Endothelial cell (in vitro differentiated cells): ENCODE data around the gene GIPC3. TPM values are rescaled to one million over a fixed set of nuclear protein-coding genes. Genes with fewer than 3 reads are reported as not detected.

Experiments
- DNase-seq: peaks from one replicate; pipeline ENCODE4 v3.0.0; 2021; ENCODE audit warnings: low spot score
- H3K27ac Mint-ChIP-seq: one replicate; pipeline ENCODE4 v1.8.0; 2021; ENCODE audit warnings: mixed read lengths, inconsistent platforms; ENCODE audit not compliant: unreplicated experiment
- H3K27me3 Mint-ChIP-seq: one replicate; pipeline ENCODE4 v1.8.0; 2021; ENCODE audit warnings: mild to moderate bottlenecking, moderate library complexity, mixed read lengths, inconsistent platforms; ENCODE audit not compliant: unreplicated experiment
- H3K36me3 Mint-ChIP-seq: one replicate; pipeline ENCODE4 v1.8.0; 2021; ENCODE audit warnings: mild to moderate bottlenecking, low read depth, mixed read lengths, inconsistent platforms; ENCODE audit not compliant: unreplicated experiment
- H3K4me1 Mint-ChIP-seq: one replicate; pipeline ENCODE4 v1.8.0; 2021; ENCODE audit warnings: mild to moderate bottlenecking, mixed read lengths, inconsistent platforms; ENCODE audit not compliant: unreplicated experiment
- H3K4me3 Mint-ChIP-seq: one replicate; pipeline ENCODE4 v1.8.0; 2021; ENCODE audit warnings: mild to moderate bottlenecking, mixed read lengths, inconsistent platforms; ENCODE audit not compliant: unreplicated experiment
- H3K9me3 Mint-ChIP-seq: one replicate; pipeline ENCODE4 v1.8.0; 2021; ENCODE audit warnings: mixed read lengths, inconsistent platforms; ENCODE audit not compliant: unreplicated experiment
- CTCF ChIP-seq: fragments of 200-600 bp; sonication (generic); IDR thresholded peaks from one replicate; pipeline ENCODE4 v1.5.0; 2021; ENCODE audit warnings: antibody characterized with exemption; ENCODE audit not compliant: unreplicated experiment
- long read RNA-seq: library from polyadenylated mRNA; unstranded; transcript quantifications from one replicate; pipeline ENCODE4 v2.0.0, GENCODE V29; 2020; ENCODE audit not compliant: unreplicated experiment
- total RNA-seq: library from RNA; stranded (reverse); fragmentation: NEBNext Ultra II Directional; extraction: Animal tissue kit (Norgen Biotek cat#: 25700); gene quantifications from one replicate; pipeline ENCODE4 v1.2.1, GENCODE V29; 2021; ENCODE audit not compliant: unreplicated experiment

The GIPC3 gene
- 11.0 TPM for total RNA-seq
- long read RNA-seq: 0 reads

GRCh38 chr19:3585301-3586126 lies at the start of gene GIPC3:
Gene GIPC3 (plus strand): TSS chr19:3585478. CDS start chr19:3585598, 120 bp downstream.
- H3K36me3 Mint-ChIP-seq: peaks cover 3% of the 10 kb centered on the region
- peaks cover 1% of the 10 kb centered on the region for H3K27me3 Mint-ChIP-seq
- H3K9me3 Mint-ChIP-seq: no peaks in the 10 kb centered on the region
- DNase-seq: peak; percentile 39
- TF ChIP-seq CTCF: no peak
- no peak within 1 kb of the TSS for H3K27ac Mint-ChIP-seq
- H3K4me3 Mint-ChIP-seq: no peak within 1 kb of the TSS
- H3K4me1 Mint-ChIP-seq: no peaks in the 10 kb centered on the region

GRCh38 chr19:3535563-3535965 lies 49.7 kb upstream of the GIPC3 start:
- no peak overlapping the region for H3K27ac Mint-ChIP-seq
- DNase-seq: no peak
- peaks cover 2% of the 10 kb centered on the region for H3K4me1 Mint-ChIP-seq
- no peak overlapping the region for H3K4me3 Mint-ChIP-seq
- H3K27me3 Mint-ChIP-seq: peaks cover 16% of the 10 kb centered on the region
- no peak for TF ChIP-seq CTCF
- no peaks in the 10 kb centered on the region for H3K9me3 Mint-ChIP-seq
- H3K36me3 Mint-ChIP-seq: peaks cover 18% of the 10 kb centered on the region

- Mint-ChIP-seq H3K27me3 (peaks cover 16% of the 10 kb centered on the region), H3K9me3 (no peaks in the 10 kb centered on the region), H3K4me3 (no peak overlapping the region), H3K4me1 (peaks cover 2% of the 10 kb centered on the region), H3K27ac (no peak overlapping the region), H3K36me3 (peaks cover 15% of the 10 kb centered on the region)
- TF ChIP-seq CTCF: no peak
- no peak for DNase-seq
Measured at GRCh38 chr19:3535981-3536380, 49.3 kb upstream of the GIPC3 start.

- TF ChIP-seq CTCF: no peak
- no peak overlapping the region for H3K4me3 Mint-ChIP-seq
- peaks cover 11% of the 10 kb centered on the region for H3K36me3 Mint-ChIP-seq
Measured at GRCh38 chr19:3536429-3537100, 48.7 kb upstream of the GIPC3 start.

GRCh38 chr19:3537101-3537437 lies 48.2 kb upstream of the GIPC3 start:
- no peak for DNase-seq
- Mint-ChIP-seq H3K4me3 (no peak overlapping the region), H3K27me3 (peaks cover 18% of the 10 kb centered on the region), H3K4me1 (peaks cover 2% of the 10 kb centered on the region), H3K36me3 (peaks cover 11% of the 10 kb centered on the region), H3K9me3 (no peaks in the 10 kb centered on the region), H3K27ac (no peak overlapping the region)
- TF ChIP-seq CTCF: no peak

More at GRCh38 chr19:3536429-3537100, 48.7 kb upstream of the GIPC3 start:
- H3K27me3 Mint-ChIP-seq: peaks cover 14% of the 10 kb centered on the region
- H3K4me1 Mint-ChIP-seq: peaks cover 2% of the 10 kb centered on the region
- H3K27ac Mint-ChIP-seq: no peak overlapping the region
- no peaks in the 10 kb centered on the region for H3K9me3 Mint-ChIP-seq
- no peak for DNase-seq
